Measurements from ENCODE around the gene RASSF1. TPM values are rescaled to one million over a fixed set of nuclear protein-coding genes. Genes with fewer than 3 reads are reported as not detected.
A peak's percentile ranks its signal among the peaks of the same experiment; 100 is the strongest.

RASSF1 gene
- total and polyA plus RNA-seq, 2 of the 4 experiments (the other 2 are of a cell fraction), result 17.4 to 53.4 TPM

DNA sequence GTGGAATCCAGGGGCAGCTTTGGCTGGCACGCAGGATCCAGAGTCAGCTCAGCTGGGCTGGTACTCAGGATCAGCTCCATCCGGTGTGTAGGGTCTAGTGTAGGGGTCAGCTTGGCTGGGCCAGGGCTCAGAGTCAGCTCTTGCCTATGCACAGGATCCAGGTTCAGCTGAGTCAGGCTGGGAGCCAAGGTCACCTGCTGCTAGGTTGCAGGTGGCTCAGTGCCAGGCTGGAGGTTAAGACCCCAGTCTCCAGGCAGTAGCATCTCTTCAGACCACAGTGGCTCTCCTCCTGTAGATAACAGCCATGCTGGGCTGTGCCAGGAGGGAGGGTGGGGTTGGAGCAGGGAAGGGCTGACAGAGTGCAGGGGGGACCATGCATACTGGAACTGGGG lies 43.3 kb downstream of the RASSF1 start:
- Histone ChIP-seq H3K9ac (ENCODE audit: low read depth, low read length) (no peak overlapping the region), H2BK20ac (ENCODE audit: low read depth, low read length) (no peak overlapping the region), H2BK120ac (ENCODE audit: low read depth, low read length) (no peak overlapping the region), H3K56ac (ENCODE audit: extremely low read depth, insufficient read depth, low read length) (no peak overlapping the region), H3K79me1 (ENCODE audit: low read depth in 1 of 2, low read length in 2 of 2) (peaks cover 13 to 31% of the 10 kb centered on the region in 2 experiments; a peak in 3 of 4 replicates), H3K36me3 (ENCODE audit: control insufficient read depth, insufficient read depth, low read length) (no peaks in the 10 kb centered on the region), H3K27me3 (ENCODE audit: control insufficient read depth, insufficient read depth, low read length) (no peaks in the 10 kb centered on the region), H4K5ac (ENCODE audit: low read depth, low read length) (no peak overlapping the region), H3K4ac (ENCODE audit: low read depth, low read length) (no peak overlapping the region; the same call in 1 of the 2 replicates), H3K4me2 (ENCODE audit: low read depth, low read length) (no peak overlapping the region), H4K91ac (ENCODE audit: insufficient read depth, low read depth, low read length) (no peak overlapping the region), H2AFZ (replicated peaks; ENCODE audit: low read length, poor library complexity) (no peak overlapping the region), H3K14ac (replicated peaks; ENCODE audit: low read depth, low read length) (no peak overlapping the region), H3K4me1 (ENCODE audit: control insufficient read depth, insufficient read depth, low read length) (peaks cover 17% of the 10 kb centered on the region), H2BK5ac (ENCODE audit: low read depth, low read length, poor library complexity, severe bottlenecking) (no peak overlapping the region), H3K18ac (ENCODE audit: low read depth, low read length) (no peak overlapping the region), H3K27ac (ENCODE audit: insufficient read depth, low read length) (no peak overlapping the region), H4K8ac (ENCODE audit: low read depth in 2 of 2, low read length in 2 of 2) (no peak overlapping the region), H2AK9ac (replicated peaks; ENCODE audit: low read depth, low read length, poor library complexity) (peak overlapping the region; percentile 26), H3K9me1 (ENCODE audit: insufficient read depth, low read length) (peaks cover 17% of the 10 kb centered on the region), H2AK5ac (ENCODE audit: low read depth, low read length) (no peak overlapping the region), H2BK15ac (ENCODE audit: low read depth, low read length) (no peak overlapping the region), H3K4me3 (ENCODE audit: insufficient read depth, low read depth, low read length) (no peak overlapping the region), H3K23ac (ENCODE audit: low read depth, low read length) (no peak overlapping the region), H4K20me1 (ENCODE audit: insufficient read depth, low read length) (no peaks in the 10 kb centered on the region), H3K9me3 (ENCODE audit: control insufficient read depth, insufficient read depth, low read length) (no peaks in the 10 kb centered on the region)
- BruUV-seq (replicated peaks), result no TSS peak
- POLR2A ChIA-PET (ENCODE audit: unreplicated experiment), result no interaction called here
- DNase-seq (no peak), ATAC-seq (ENCODE audit: low read depth) (no peak)
- dilution Hi-C loops (cut with HindIII; ENCODE audit: low sequenced_read_pairs, unreplicated experiment) (no loop called here), in situ Hi-C loops (cut with MboI; ENCODE audit: low sequenced_read_pairs) (no loop called here), intact Hi-C loops (cut with micrococcal nuclease) (no loop called here)
- TF ChIP-seq, protein P1, sequence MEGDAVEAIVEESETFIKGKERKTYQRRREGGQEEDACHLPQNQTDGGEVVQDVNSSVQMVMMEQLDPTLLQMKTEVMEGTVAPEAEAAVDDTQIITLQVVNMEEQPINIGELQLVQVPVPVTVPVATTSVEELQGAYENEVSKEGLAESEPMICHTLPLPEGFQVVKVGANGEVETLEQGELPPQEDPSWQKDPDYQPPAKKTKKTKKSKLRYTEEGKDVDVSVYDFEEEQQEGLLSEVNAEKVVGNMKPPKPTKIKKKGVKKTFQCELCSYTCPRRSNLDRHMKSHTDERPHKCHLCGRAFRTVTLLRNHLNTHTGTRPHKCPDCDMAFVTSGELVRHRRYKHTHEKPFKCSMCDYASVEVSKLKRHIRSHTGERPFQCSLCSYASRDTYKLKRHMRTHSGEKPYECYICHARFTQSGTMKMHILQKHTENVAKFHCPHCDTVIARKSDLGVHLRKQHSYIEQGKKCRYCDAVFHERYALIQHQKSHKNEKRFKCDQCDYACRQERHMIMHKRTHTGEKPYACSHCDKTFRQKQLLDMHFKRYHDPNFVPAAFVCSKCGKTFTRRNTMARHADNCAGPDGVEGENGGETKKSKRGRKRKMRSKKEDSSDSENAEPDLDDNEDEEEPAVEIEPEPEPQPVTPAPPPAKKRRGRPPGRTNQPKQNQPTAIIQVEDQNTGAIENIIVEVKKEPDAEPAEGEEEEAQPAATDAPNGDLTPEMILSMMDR (conservative IDR thresholded peaks at IDR 0.05; ENCODE audit: low read depth, low read length), result no peak
- CTCF ChIA-PET, result no interaction called here
- 85% methylated on average over 2 of the region's 2 CpGs; no CpG with 5 or more reads in 1 of the 2 experiments for WGBS, 2 experiments (ENCODE audit: extremely low coverage in 2 of 2, insufficient read length in 1 of 2)

Data from IMR-90 (cell line).